ENCODE results near the gene MED22. TPM values are rescaled to one million over a fixed set of nuclear protein-coding genes. Genes with fewer than 3 reads are reported as not detected.

MED22 gene
- total and polyA plus RNA-seq, 2 of the 8 experiments (the other 6 are each of a cell fraction or from before 2014, with no cell fraction given): 56.4 to 68.4 TPM

- Histone ChIP-seq H3K23ac (ENCODE audit: insufficient read length) (no peak overlapping the region), H3K27me3 (replicated peaks in 1 of 4; ENCODE audit: control insufficient read depth in 3 of 4, extremely low read depth in 1 of 4, insufficient read depth in 3 of 4, low read length in 3 of 4) (no peaks in the 10 kb centered on the region), H2AFZ (ENCODE audit: low read length) (no peak overlapping the region), H3K23me2 (ENCODE audit: low read depth, low read length) (peaks cover 11% of the 10 kb centered on the region; the same call in 1 of the 2 replicates), H2BK5ac (ENCODE audit: low read depth, low read length) (no peak overlapping the region), H3K4me2 (ENCODE audit: insufficient read depth in 1 of 2, low read depth in 2 of 2, low read length in 2 of 2) (no peak overlapping the region), H3K9ac (replicated peaks in 1 of 4; ENCODE audit: extremely low read depth in 1 of 4, low read depth in 3 of 4, low read length in 3 of 4) (no peak overlapping the region), H4K8ac (ENCODE audit: extremely low read depth, insufficient read depth, low read length) (no peak overlapping the region), H4K91ac (replicated peaks; ENCODE audit: insufficient read length, low read length) (no peak overlapping the region), H3K36me3 (ENCODE audit: control insufficient read depth in 2 of 4, insufficient read depth in 4 of 4, low read length in 3 of 4) (peaks cover 20 to 45% (median 39%) of the 10 kb centered on the region in 4 experiments), H2BK12ac (ENCODE audit: low read depth, low read length) (no peak overlapping the region), H2BK20ac (ENCODE audit: low read length) (no peak overlapping the region), H3K27ac (ENCODE audit: low read depth, low read length) (no peak overlapping the region), H3K14ac (ENCODE audit: insufficient read length) (no peak overlapping the region), H3K56ac (replicated peaks; ENCODE audit: insufficient read length, low read depth, low read length) (no peak overlapping the region), H2AK5ac (ENCODE audit: low read depth, low read length) (no peak overlapping the region), H3K79me2 (ENCODE audit: control insufficient read depth in 1 of 2, insufficient read depth in 2 of 2, low read length in 2 of 2) (peaks cover 5 to 32% of the 10 kb centered on the region in 2 experiments), H3K4me3 (ENCODE audit: extremely low read depth in 1 of 4, insufficient read depth in 2 of 4, low read depth in 3 of 4, low read length in 4 of 4) (no peak overlapping the region), H3K9me3 (ENCODE audit: insufficient read depth in 2 of 2, low read depth in 1 of 2, low read length in 1 of 2) (no peaks in the 10 kb centered on the region), H2BK120ac (replicated peaks; ENCODE audit: low read depth, low read length) (no peak overlapping the region), H3K4me1 (replicated peaks in 1 of 4; ENCODE audit: control insufficient read depth in 3 of 4, insufficient read depth in 4 of 4, low read length in 3 of 4) (peaks cover 0 to 7% (median 5%) of the 10 kb centered on the region in 4 experiments; a peak in 6 of 7 replicates), H4K5ac (ENCODE audit: insufficient read length, low read depth, low read length) (no peak overlapping the region), H3K4ac (replicated peaks; ENCODE audit: insufficient read length, low read depth, low read length) (no peak overlapping the region), H4K20me1 (replicated peaks in 1 of 2; ENCODE audit: control insufficient read depth in 1 of 2, insufficient read depth in 2 of 2, low read length in 2 of 2) (peaks cover 6 to 9% of the 10 kb centered on the region in 2 experiments), H3K79me1 (ENCODE audit: low read depth, low read length) (no peaks in the 10 kb centered on the region; the same call in 1 of the 2 replicates), H2BK15ac (ENCODE audit: low read length) (no peak overlapping the region), H3K18ac (ENCODE audit: extremely low read depth, low read length) (no peak overlapping the region)
- CTCF ChIA-PET (ENCODE audit: partially characterized antibody): interaction anchor here (0.7 to 2.6 kb wide), 12 partner anchors 9 to 164 kb away, joined by 3 to 14 read pairs (median 4); no protein-coding TSS in a partner anchor
- TF ChIP-seq SIX5 (IDR thresholded peaks at IDR 0.05; ENCODE audit: low read depth, low read length) (no peak), BRCA1 (IDR thresholded peaks at IDR 0.05; ENCODE audit: low read depth, low read length) (no peak), BCL11A (IDR thresholded peaks at IDR 0.05; ENCODE audit: low read depth in 2 of 2, low read length in 2 of 2) (no peak), JUND (IDR thresholded peaks at IDR 0.05; ENCODE audit: low read length) (no peak), PHF8 (conservative IDR thresholded peaks at IDR 0.05; ENCODE audit: low read depth, low read length) (no peak), CTBP2 (IDR thresholded peaks at IDR 0.05; ENCODE audit: borderline replicate concordance, insufficient read depth, insufficient read length, low read length) (no peak), SIRT6 (IDR thresholded peaks at IDR 0.05; ENCODE audit: low read length) (no peak), KDM4A (IDR thresholded peaks at IDR 0.05; ENCODE audit: low read depth, low read length, severe bottlenecking) (no peak), NRF1 (IDR thresholded peaks at IDR 0.05; ENCODE audit: low read depth, low read length) (no peak)
- POLR2A ChIA-PET (ENCODE audit: partially characterized antibody): interaction anchor here (0.7 to 16.1 kb wide), 20 partner anchors 3 to 321 kb away, joined by 3 to 461 read pairs (median 6); partner anchors contain the start of genes CACFD1, MED22, RPL7A and STKLD1
- WGBS, 2 experiments (ENCODE audit: extremely low coverage in 1 of 2, insufficient coverage in 1 of 2, insufficient read length in 1 of 2, insufficient replicate concordance in 2 of 2, low coverage in 1 of 2, low lambda C conversion rate in 2 of 2, missing lambda C conversion rate in 1 of 2): 90% methylated on average over 3 of the region's 3 CpGs; no CpG with 5 or more reads in 1 of the 2 experiments
- FAIRE-seq (no peak), DNase-seq (ENCODE audit: low read depth in 1 of 2, low spot score in 2 of 2) (no peak)
Observed at GRCh38 chr9:133351526-133351907, 3.6 kb upstream of the MED22 start.

Data from H1 (cell line).